Progenitor cell of endocrine pancreas (in vitro differentiated cells): ENCODE measurements around the gene TNRC6C. TPM values are rescaled to one million over a fixed set of nuclear protein-coding genes. Genes with fewer than 3 reads are reported as not detected.

Experiments used
- DNase-seq: peaks from one replicate; pipeline ENCODE4 v3.0.0; 2021; ENCODE audit warnings: low spot score; ENCODE audit not compliant: unreplicated experiment
- H3K27ac Mint-ChIP-seq: 2 replicates; pipeline ENCODE4 v1.8.0; 2021; ENCODE audit warnings: mild to moderate bottlenecking, moderate library complexity, mixed read lengths
- H3K27me3 Mint-ChIP-seq: 2 replicates; pipeline ENCODE4 v1.8.0; 2021; ENCODE audit warnings: mixed read lengths
- H3K36me3 Mint-ChIP-seq: 2 replicates; pipeline ENCODE4 v1.8.0; 2022; ENCODE audit warnings: mixed read lengths; ENCODE audit not compliant: insufficient read depth
- H3K4me1 Mint-ChIP-seq: 2 replicates; pipeline ENCODE4 v1.8.0; 2021; ENCODE audit warnings: low read depth, mixed read lengths
- H3K4me3 Mint-ChIP-seq: 2 replicates; pipeline ENCODE4 v1.8.0; 2021; ENCODE audit warnings: low read depth, mild to moderate bottlenecking, moderate library complexity, mixed read lengths
- H3K9me3 Mint-ChIP-seq: 2 replicates; pipeline ENCODE4 v1.8.0; 2021; ENCODE audit warnings: low read depth, mixed read lengths
- total RNA-seq: library from RNA; stranded (reverse); gene quantifications from 2 replicates; pipeline ENCODE4 v1.2.1, GENCODE V29; 2021
- TF ChIP-seq, protein P1 (sequence below): fragments of 200-600 bp; sonication (generic); IDR thresholded peaks from one replicate; pipeline ENCODE4 v1.5.0; 2021; ENCODE audit warnings: antibody characterized with exemption, mild to moderate bottlenecking; ENCODE audit not compliant: unreplicated experiment

TNRC6C gene
- total RNA-seq, 1 donor from 2014 or later: 38.3 TPM

DNA sequence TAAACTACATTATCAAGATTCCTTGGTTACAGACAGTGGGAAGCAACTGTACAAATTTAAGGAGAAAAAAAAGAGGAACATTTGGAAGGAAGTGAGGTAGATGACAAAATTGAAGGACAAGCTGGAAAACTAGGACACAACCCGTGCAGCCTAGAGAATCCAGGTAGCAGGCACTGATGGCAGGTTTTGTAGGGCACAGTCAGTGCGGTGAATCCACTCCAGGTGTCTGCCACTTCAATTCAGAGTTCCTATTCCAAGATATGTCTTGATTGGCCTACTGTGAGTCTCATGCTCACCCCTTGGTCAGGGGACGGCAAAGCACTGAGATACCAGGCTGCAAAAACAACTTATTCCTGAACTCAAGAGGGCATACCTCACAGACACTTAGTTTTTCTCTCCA, 37.8 kb downstream of the TNRC6C start:
- no peak for DNase-seq
- Mint-ChIP-seq H3K36me3 (no peaks in the 10 kb centered on the region), H3K27ac (no peak overlapping the region), H3K4me3 (no peak overlapping the region), H3K9me3 (no peaks in the 10 kb centered on the region), H3K27me3 (no peaks in the 10 kb centered on the region), H3K4me1 (peaks cover 19% of the 10 kb centered on the region)
- TF ChIP-seq, protein P1, sequence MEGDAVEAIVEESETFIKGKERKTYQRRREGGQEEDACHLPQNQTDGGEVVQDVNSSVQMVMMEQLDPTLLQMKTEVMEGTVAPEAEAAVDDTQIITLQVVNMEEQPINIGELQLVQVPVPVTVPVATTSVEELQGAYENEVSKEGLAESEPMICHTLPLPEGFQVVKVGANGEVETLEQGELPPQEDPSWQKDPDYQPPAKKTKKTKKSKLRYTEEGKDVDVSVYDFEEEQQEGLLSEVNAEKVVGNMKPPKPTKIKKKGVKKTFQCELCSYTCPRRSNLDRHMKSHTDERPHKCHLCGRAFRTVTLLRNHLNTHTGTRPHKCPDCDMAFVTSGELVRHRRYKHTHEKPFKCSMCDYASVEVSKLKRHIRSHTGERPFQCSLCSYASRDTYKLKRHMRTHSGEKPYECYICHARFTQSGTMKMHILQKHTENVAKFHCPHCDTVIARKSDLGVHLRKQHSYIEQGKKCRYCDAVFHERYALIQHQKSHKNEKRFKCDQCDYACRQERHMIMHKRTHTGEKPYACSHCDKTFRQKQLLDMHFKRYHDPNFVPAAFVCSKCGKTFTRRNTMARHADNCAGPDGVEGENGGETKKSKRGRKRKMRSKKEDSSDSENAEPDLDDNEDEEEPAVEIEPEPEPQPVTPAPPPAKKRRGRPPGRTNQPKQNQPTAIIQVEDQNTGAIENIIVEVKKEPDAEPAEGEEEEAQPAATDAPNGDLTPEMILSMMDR: no peak

DNA sequence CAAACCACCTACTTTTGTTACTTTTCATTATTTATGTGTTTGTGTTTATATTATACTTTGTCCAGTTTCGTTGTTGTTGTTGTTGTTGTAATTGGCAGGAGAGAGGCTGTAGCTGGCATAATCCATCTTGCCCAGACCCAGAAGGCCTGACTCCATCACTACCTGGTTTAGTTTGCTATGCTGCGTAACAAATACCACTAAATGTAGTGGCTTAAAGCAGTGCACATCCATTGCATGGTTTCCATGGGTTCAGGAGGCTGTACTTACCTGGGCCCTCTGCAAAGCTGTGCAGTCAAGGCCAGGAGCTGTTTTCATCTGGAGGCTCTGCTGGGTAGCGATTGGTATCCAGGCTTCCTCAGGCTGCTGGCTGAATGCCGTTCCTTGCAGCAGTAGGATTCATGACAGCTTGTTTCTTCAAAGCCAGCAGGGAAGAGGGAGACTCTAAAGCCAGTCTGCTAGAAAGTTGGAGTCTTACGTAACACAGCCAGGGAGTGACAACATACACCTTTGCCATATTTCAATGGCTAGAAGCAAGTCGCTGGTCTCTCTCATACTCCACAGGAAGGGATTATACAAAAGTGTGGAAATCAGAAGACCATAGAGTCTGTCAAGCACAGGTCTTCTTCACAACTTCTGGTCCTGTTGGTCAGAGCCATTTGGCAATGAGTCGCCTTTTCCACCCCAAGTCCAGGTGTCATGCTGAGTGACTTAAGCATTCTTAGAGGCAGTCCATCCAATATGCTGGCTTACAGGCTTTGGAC, 41.1 kb downstream of the TNRC6C start:
- TF ChIP-seq, protein P1: no peak
- H3K27ac Mint-ChIP-seq: no peak overlapping the region
- H3K4me3 Mint-ChIP-seq: no peak overlapping the region
- peaks cover 25% of the 10 kb centered on the region for H3K4me1 Mint-ChIP-seq
- H3K9me3 Mint-ChIP-seq: no peaks in the 10 kb centered on the region
- no peaks in the 10 kb centered on the region for H3K27me3 Mint-ChIP-seq
- DNase-seq: no peak
- peaks cover 3% of the 10 kb centered on the region for H3K36me3 Mint-ChIP-seq

DNA sequence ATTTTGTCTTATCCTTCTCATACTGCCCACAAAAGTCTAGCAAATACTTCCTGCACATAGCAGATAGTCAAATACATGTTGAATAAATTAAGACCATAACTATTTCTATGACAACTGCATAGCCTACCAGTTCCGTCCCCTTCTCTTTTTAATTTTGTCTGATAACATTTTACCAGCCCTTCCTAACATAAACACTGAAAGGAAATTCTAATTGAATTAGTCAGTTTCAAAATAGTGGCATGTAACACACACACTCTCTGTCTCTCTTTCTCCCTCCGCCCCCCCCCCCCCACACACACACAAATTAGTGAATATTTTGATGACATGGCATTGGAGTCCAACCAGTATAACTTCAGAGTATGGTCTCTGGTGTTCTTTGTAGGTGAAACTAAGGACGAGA, 41.8 kb downstream of the TNRC6C start:
- H3K9me3 Mint-ChIP-seq: no peaks in the 10 kb centered on the region
- DNase-seq: no peak
- TF ChIP-seq, protein P1: no peak
- H3K36me3 Mint-ChIP-seq: peaks cover 3% of the 10 kb centered on the region
- peaks cover 20% of the 10 kb centered on the region for H3K4me1 Mint-ChIP-seq
- H3K27me3 Mint-ChIP-seq: no peaks in the 10 kb centered on the region
- H3K27ac Mint-ChIP-seq: no peak overlapping the region
- no peak overlapping the region for H3K4me3 Mint-ChIP-seq

DNA sequence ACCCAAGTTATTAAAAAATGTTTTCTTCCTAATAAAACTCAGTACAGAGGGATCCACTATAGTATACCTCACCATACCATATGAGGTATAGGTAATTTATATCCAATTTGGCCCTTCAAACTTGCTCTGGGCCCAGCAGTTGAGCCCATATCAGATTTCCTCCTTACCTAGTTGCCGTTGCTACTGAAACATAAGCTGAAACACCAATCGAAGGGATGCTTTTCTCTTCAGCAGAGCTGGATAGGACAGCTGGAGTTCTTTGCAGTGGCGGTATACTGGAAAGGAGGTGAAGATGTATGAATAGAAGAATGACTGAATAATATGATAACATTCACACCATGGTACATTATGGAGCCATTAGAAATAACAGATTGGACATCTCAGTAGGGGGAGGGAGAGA, 42.7 kb downstream of the TNRC6C start:
- no peaks in the 10 kb centered on the region for H3K9me3 Mint-ChIP-seq
- no peak overlapping the region for H3K4me3 Mint-ChIP-seq
- H3K36me3 Mint-ChIP-seq: peaks cover 4% of the 10 kb centered on the region
- no peaks in the 10 kb centered on the region for H3K27me3 Mint-ChIP-seq
- H3K27ac Mint-ChIP-seq: no peak overlapping the region
- no peak for DNase-seq
- peaks cover 18% of the 10 kb centered on the region for H3K4me1 Mint-ChIP-seq
- TF ChIP-seq, protein P1: no peak

DNA sequence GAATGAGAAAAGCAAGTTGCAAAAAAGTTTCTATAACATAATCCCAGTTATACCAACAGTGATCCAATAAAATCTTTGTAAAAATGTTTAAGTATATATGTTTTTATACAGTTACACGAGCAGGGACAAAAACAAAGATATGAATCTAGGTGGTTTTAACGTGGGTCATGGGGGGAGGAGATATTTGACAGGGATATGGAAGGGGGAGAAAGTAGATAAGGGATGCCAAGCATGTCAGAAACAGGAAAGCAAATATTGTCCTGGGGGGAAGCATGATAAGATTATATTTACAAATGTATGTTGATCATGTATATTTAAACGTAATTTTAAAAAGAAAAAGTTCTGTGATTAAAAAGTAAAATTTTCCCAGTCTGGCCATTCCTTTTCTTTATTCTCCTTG, 43.1 kb downstream of the TNRC6C start:
- no peak for DNase-seq
- H3K4me1 Mint-ChIP-seq: peaks cover 17% of the 10 kb centered on the region
- H3K27ac Mint-ChIP-seq: no peak overlapping the region
- peaks cover 4% of the 10 kb centered on the region for H3K36me3 Mint-ChIP-seq
- no peaks in the 10 kb centered on the region for H3K9me3 Mint-ChIP-seq
- no peak overlapping the region for H3K4me3 Mint-ChIP-seq
- TF ChIP-seq, protein P1: no peak
- no peaks in the 10 kb centered on the region for H3K27me3 Mint-ChIP-seq
